Endodermal cell (in vitro differentiated cells): ENCODE measurements around the gene KIF18B. TPM values are rescaled to one million over a fixed set of nuclear protein-coding genes. Genes with fewer than 3 reads are reported as not detected.

Source experiments
- DNase-seq: peaks from one replicate; pipeline ENCODE4 v3.0.0-alpha.2; 2017
- H3K27ac ChIP-seq: 2 replicates; pipeline ENCODE4 v1.5.1; 2013; ENCODE audit warnings: mild to moderate bottlenecking, low read depth, low read length, moderate library complexity
- H3K27me3 ChIP-seq: 2 replicates; pipeline ENCODE4 v1.6.1; 2013; ENCODE audit warnings: mild to moderate bottlenecking, low read length, moderate library complexity; ENCODE audit not compliant: insufficient read depth, control insufficient read depth, poor library complexity, severe bottlenecking
- H3K36me3 ChIP-seq: 2 replicates; pipeline ENCODE4 v1.7.0; 2013; ENCODE audit warnings: mild to moderate bottlenecking, low read length, moderate library complexity; ENCODE audit not compliant: control insufficient read depth, insufficient read depth
- H3K4me1 ChIP-seq: one replicate; pipeline ENCODE4 v1.7.0; 2013; ENCODE audit warnings: low read length; ENCODE audit not compliant: control insufficient read depth, insufficient read depth
- H3K4me3 ChIP-seq: 2 replicates; pipeline ENCODE4 v1.5.1; 2013; ENCODE audit warnings: mild to moderate bottlenecking, low read length, moderate library complexity
- H3K9ac ChIP-seq: 2 replicates; pipeline ENCODE4 v1.6.1; 2013; ENCODE audit warnings: mild to moderate bottlenecking, low read length, moderate library complexity; ENCODE audit not compliant: poor library complexity, severe bottlenecking; ENCODE audit errors: extremely low read depth
- H3K9me3 ChIP-seq: 2 replicates; pipeline ENCODE4 v1.6.1; 2013; ENCODE audit warnings: mild to moderate bottlenecking, low read length, moderate library complexity; ENCODE audit not compliant: control insufficient read depth
- H3K27ac Mint-ChIP-seq: 2 replicates; pipeline ENCODE4 v1.8.0; 2020; ENCODE audit warnings: mixed read lengths
- H3K27me3 Mint-ChIP-seq: 2 replicates; pipeline ENCODE4 v1.8.0; 2021; ENCODE audit warnings: mild to moderate bottlenecking, mixed read lengths; ENCODE audit not compliant: insufficient read depth
- H3K36me3 Mint-ChIP-seq: 2 replicates; pipeline ENCODE4 v1.8.0; 2020; ENCODE audit warnings: low read depth, mixed read lengths
- H3K4me1 Mint-ChIP-seq: 2 replicates; pipeline ENCODE4 v1.8.0; 2020; ENCODE audit warnings: mixed read lengths
- H3K4me3 Mint-ChIP-seq: 2 replicates; pipeline ENCODE4 v1.8.0; 2020; ENCODE audit warnings: mild to moderate bottlenecking, moderate library complexity, mixed read lengths
- H3K9me3 Mint-ChIP-seq: 2 replicates; pipeline ENCODE4 v1.8.0; 2020; ENCODE audit warnings: mild to moderate bottlenecking, mixed read lengths
- CTCF ChIP-seq: fragments of 200-600 bp; sonication (generic); conservative IDR thresholded peaks from 2 replicates; pipeline ENCODE4 v1.5.0; 2021; ENCODE audit warnings: antibody characterized with exemption, mild to moderate bottlenecking
- WGBS, 2 experiments: methylation state at CpG; one replicate each; pipeline versions ENCODE4 v1.1.5 to v1.1.7; 2013; ENCODE audit warnings: missing lambda C conversion rate in 2 of 2, mixed read lengths in 1 of 2; ENCODE audit not compliant: insufficient coverage in 1 of 2, insufficient read length in 1 of 2; 5-methylcytosine and 5-hydroxymethylcytosine counted together
- total RNA-seq, 2 donors: library from RNA; stranded (reverse); fragmentation: NEBNext Ultra II Directional in 1 of 2; extraction: Animal tissue kit (Norgen Biotek cat#: 25700) in 1 of 2; gene quantifications; 2 replicates in 1 of 2; 3 replicates in 1 of 2; pipeline ENCODE4 v1.2.1, GENCODE V29; 2021

The KIF18B gene
- total RNA-seq, 2 donors from 2014 or later, result 43.5 to 64.7 TPM

- H3K27ac Mint-ChIP-seq, result no peak overlapping the region
- H3K27me3 Mint-ChIP-seq, result peaks cover 8% of the 10 kb centered on the region
- Histone ChIP-seq H3K36me3 (peaks cover 23% of the 10 kb centered on the region), H3K9me3 (no peaks in the 10 kb centered on the region), H3K27ac (no peak overlapping the region), H3K4me1 (no peaks in the 10 kb centered on the region), H3K27me3 (peaks cover 4% of the 10 kb centered on the region), H3K9ac (no peak overlapping the region), H3K4me3 (no peak overlapping the region)
- H3K4me1 Mint-ChIP-seq, result peaks cover 3% of the 10 kb centered on the region
- H3K36me3 Mint-ChIP-seq, result peaks cover 30% of the 10 kb centered on the region
- 91 to 94% methylated on average over 7 to 9 of the region's 9 CpGs for WGBS, 2 experiments
- no peak for TF ChIP-seq CTCF
- no peak overlapping the region for H3K4me3 Mint-ChIP-seq
- DNase-seq, result peak; percentile 57
- no peaks in the 10 kb centered on the region for H3K9me3 Mint-ChIP-seq
These were observed 23.4 kb downstream of the KIF18B start for GRCh38 chr17:44924107-44924544.

GRCh38 chr17:44922746-44923470, 24.7 kb downstream of the KIF18B start:
- Histone ChIP-seq H3K4me1 (no peaks in the 10 kb centered on the region), H3K27ac (no peak overlapping the region), H3K36me3 (peaks cover 16% of the 10 kb centered on the region), H3K9me3 (no peaks in the 10 kb centered on the region), H3K27me3 (peaks cover 4% of the 10 kb centered on the region), H3K4me3 (no peak overlapping the region), H3K9ac (no peak overlapping the region)
- peaks cover 3% of the 10 kb centered on the region for H3K4me1 Mint-ChIP-seq
- 87 to 91% methylated on average over 18 to 19 of the region's 19 CpGs for WGBS, 2 experiments
- peaks cover 12% of the 10 kb centered on the region for H3K27me3 Mint-ChIP-seq
- peak; percentile 61 for DNase-seq
- H3K4me3 Mint-ChIP-seq, result no peak overlapping the region
- H3K9me3 Mint-ChIP-seq, result no peaks in the 10 kb centered on the region
- H3K27ac Mint-ChIP-seq, result peak overlapping the region; percentile 38
- no peak for TF ChIP-seq CTCF
- H3K36me3 Mint-ChIP-seq, result peaks cover 21% of the 10 kb centered on the region

- Mint-ChIP-seq H3K27ac (no peak overlapping the region), H3K4me1 (peaks cover 3% of the 10 kb centered on the region), H3K27me3 (peaks cover 12% of the 10 kb centered on the region), H3K4me3 (no peak overlapping the region), H3K36me3 (peaks cover 16% of the 10 kb centered on the region), H3K9me3 (no peaks in the 10 kb centered on the region)
- Histone ChIP-seq H3K9me3 (no peaks in the 10 kb centered on the region), H3K27me3 (peaks cover 4% of the 10 kb centered on the region), H3K36me3 (peaks cover 9% of the 10 kb centered on the region), H3K9ac (no peak overlapping the region), H3K4me1 (no peaks in the 10 kb centered on the region), H3K4me3 (no peak overlapping the region), H3K27ac (no peak overlapping the region)
- 94 to 96% methylated on average over 6 of the region's 6 CpGs for WGBS, 2 experiments
- peak; percentile 47 for DNase-seq
- no peak for TF ChIP-seq CTCF
These were observed 25.4 kb downstream of the KIF18B start for GRCh38 chr17:44922136-44922535.
